8988T (cell line): ENCODE results near the gene HS6ST3.
"Not testable (repeated sequence)": the region's sequence is repeated elsewhere in the genome, so short reads cannot be mapped to it uniquely, and the experiment has no call there.

Source experiments
- DNase-seq: peaks from one replicate; pipeline ENCODE4 v3.0.0; 2011

Gene HS6ST3

DNA sequence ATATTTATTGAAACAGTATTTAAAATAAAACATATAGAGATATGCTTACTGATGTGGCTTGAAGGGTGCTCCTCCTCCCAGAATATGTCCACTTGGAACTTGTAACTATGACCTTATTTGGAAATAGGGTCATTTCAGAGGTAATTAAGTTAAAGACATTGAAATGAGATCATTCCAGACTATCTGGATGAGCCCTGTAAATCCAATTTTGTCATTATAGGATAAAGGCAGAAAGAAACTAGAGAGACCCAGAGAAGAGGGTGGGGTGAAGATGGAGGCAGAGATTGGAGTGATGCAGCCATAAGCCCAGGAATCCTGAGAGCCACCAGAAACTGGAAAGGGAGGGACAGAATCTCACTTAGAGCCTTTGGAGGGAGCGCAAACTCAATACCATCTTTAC lies 661.2 kb downstream of the HS6ST3 start:
- DNase-seq: no peak

DNA sequence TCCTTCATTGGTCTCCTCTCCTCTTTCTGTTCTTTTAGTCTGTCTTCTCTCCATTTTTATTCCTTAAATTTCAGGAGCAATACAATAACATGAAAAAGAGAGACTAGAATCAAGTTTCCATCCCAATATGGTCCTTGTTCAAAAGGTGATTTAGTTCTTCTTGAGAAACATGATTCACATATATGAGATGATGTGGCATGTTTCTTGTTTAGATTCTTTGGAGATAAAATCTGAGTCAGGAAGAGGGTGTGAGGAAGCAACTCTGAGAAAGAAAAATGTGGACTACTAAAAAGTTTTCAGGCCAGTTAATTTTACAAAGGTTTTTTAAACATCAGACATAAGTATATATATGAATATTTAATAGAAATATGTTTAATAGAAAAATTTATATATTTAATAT lies 673.0 kb downstream of the HS6ST3 start:
- no peak for DNase-seq

GRCh38 chr13:96766306-96766705 lies 676.4 kb downstream of the HS6ST3 start:
- DNase-seq: no peak

DNA sequence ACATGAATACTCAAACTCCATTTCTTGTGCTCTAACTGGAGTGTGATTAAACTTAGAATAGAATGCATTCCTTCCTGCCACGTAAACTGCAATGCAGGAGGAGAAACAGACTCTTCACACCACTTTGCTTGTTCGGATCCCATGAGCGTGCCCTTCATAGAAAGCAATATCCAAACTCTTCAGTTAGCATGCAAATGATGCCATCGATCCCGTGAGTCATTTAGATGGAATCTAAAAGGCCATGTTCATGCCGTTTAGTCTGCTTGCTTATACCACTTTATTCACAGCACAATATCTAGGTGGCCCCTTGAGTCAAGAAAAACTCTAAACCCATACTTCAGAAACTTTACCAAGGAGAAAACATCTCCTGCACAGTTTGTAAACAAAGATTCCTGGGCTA lies 678.6 kb downstream of the HS6ST3 start:
- no peak for DNase-seq

GRCh38 chr13:96769874-96770273 lies 680.0 kb downstream of the HS6ST3 start:
- DNase-seq: no peak

- DNase-seq: no peak
These were observed 681.8 kb downstream of the HS6ST3 start for GRCh38 chr13:96771486-96772367.

GRCh38 chr13:96772426-96772825 lies 682.5 kb downstream of the HS6ST3 start:
- DNase-seq: no peak

- DNase-seq: not testable (repeated sequence)
These were observed 688.4 kb downstream of the HS6ST3 start for GRCh38 chr13:96778302-96778701.

DNA sequence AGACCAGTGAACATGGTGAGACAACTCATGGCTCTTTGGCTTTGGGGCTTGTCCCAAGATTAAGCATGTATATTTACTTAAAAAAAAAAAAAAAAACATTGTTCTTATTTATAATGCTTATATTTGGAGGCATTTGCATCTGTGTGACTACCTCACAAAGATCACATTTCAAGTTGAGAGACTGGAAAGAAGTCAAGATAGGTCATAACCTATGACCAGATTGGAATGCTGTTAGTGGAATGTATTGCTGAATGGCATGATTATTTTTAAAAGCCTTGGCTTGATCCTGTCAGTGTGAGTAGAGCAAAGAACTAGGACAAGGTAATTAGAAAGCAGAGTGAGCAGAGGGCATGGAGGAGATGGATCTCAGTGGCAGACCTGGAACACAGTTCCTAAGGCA lies 689.8 kb downstream of the HS6ST3 start:
- no peak for DNase-seq

- DNase-seq: no peak
These were observed 690.2 kb downstream of the HS6ST3 start for GRCh38 chr13:96780105-96780504.

DNA sequence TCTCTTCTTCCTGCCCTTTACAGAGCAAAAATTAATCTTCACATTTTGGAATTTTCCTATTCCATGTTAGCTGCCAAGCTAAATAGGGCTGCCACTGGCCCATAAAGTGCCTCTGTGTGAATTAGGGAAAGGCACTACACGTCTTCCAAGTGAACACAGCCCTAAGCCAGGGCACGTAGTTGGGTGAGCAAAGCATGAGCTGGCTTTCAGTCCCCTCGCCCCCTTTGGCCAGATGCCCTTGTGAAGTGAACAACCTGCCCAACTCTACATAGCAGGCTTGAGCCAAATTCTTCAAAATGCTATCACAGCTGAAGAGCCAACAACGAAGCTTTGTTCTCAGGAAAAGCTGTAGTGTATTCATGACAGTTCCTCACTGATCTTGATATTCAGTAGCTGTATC lies 691.2 kb downstream of the HS6ST3 start:
- no peak for DNase-seq

GRCh38 chr13:96782186-96782585 lies 692.3 kb downstream of the HS6ST3 start:
- DNase-seq: no peak

- DNase-seq: no peak
These were observed 693.1 kb downstream of the HS6ST3 start for GRCh38 chr13:96783057-96783456.

- no peak for DNase-seq
These were observed 693.6 kb downstream of the HS6ST3 start for GRCh38 chr13:96783511-96783910.

DNA sequence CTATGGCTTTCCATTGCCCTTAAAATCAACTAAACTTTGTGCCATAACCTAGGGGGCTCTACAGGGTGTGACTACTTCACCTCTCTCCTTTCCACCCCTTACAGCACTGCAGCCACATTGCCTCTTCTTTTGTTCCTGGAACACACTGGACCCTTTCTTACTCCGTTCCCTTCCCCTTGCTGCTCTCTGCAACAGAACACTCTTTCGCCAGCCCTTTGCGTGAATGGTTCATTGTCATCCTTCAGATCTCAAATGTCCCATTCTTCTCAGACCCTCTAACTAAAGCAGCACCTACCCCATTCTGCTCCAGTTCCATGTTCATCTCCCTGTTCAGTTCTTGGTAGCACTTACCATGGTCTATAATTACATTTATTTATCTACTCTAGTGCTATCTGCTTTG lies 696.1 kb downstream of the HS6ST3 start:
- DNase-seq: no peak

DNA sequence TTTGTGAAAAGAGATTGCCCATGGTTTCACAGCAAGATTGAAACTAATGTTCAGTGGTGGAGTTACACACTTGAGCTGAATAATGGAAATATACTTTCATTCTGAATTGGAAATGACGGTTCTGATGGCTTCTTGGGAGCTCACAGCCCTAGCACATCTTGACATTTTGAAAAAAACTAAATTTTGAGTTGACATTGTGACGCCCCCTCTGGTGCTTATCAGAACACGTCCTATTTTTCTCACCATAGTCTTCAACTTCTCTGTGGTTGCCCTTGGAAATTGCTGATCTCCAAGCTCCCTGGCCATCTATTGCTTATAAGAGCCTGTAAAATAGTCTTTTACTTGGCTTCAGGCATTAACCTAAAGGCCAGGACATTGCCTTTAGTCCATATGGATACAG lies 702.3 kb downstream of the HS6ST3 start:
- no peak for DNase-seq

DNA sequence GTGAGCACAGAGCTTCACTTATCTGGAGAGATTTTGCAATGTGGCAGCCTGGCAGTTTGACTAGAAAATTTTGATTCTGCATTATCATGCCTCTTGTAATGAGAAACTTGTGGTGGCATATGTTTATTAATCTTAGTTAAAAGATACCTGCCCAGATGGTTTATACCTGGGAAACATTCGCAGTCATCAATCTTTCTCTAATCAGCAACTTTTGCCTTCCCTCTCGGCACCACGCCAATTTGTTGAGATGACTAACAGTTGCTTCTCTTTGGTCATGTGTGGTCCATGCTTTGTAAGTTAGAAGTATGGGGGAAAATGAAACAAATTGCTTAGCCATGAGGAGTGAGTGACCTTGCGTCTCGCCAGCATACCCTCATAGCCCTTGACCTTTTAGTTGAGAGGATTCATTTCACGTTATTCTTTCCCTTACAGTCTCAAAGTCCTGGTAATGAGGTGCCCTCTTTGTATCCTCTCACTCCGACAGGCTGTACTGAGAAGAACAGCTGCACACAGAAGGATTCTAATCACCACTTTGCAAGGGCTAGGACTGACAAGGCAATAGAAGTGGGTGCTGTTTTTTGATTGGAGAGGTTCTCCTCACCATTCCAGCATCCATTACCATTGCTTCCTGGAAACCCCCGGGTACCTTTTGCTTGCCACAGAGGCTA lies 703.0 kb downstream of the HS6ST3 start:
- no peak for DNase-seq

GRCh38 chr13:96793404-96793755 lies 703.5 kb downstream of the HS6ST3 start:
- DNase-seq: no peak

GRCh38 chr13:96794669-96795068 lies 704.8 kb downstream of the HS6ST3 start:
- DNase-seq: no peak

GRCh38 chr13:96795670-96796069 lies 705.8 kb downstream of the HS6ST3 start:
- DNase-seq: no peak

DNA sequence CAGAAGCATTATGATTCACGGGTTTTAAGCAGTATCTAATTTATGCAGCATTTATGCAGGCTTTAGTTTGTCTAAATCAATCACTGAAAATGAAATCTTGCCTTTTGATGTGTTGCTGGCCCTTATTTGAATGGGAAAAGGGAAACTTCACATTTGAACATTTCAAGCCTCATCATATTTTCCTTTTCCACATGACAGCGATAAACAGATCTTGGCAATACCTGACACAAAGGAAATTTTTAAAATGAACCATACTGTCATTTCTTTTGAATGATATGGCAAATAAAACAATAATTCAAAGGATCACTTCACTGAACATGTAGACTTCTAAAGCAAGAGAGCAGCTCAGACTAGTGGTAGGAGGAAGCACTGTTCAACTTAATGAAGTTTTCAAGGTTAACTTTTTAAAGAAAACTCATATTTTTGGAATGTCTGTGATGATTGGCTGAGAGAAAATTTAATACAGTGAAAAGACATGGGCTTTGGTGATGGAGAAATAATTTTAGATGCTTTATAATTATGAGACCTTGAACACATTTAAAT lies 706.3 kb downstream of the HS6ST3 start:
- DNase-seq: no peak

DNA sequence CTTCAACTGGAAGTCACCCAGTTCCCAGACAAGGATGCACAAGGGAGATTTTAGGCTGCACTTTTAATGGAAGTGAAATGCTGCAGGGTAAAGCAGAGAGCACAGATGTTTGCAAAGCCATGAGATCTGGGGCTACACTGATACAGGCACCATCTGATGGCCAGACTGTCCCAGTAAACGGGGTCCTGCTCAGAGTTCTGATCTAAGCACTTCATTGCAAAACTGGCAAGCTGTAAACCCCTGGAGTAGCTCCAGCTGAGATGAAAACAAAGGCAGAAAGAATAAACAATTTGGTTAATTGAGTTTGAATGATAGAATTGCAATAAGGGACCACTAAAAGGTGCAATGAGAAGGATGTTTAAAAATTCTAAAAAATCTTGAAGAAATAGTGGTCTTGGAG lies 707.2 kb downstream of the HS6ST3 start:
- no peak for DNase-seq

GRCh38 chr13:96803456-96804100 lies 713.7 kb downstream of the HS6ST3 start:
- DNase-seq: no peak

DNA sequence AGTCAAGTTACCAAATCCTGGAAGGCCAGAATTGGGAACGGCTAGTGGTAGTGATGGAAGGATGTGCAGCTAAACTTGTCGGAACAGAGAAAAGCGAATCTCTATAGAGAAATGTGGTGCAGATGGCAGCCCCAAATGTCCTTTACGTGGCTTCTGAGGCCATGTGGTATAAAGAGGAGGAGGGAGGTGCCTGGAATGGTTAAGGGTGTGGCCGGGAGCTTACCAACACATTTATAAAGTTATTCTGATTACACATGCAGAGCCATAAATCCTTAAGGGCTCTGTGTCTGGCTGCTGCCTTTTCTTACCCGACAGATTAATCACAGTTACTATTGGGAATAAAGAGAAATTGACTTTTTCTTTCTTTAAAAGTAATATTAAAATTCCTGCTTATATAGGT lies 714.3 kb downstream of the HS6ST3 start:
- DNase-seq: no peak
